OCI-LY7 (cell line): ENCODE data around the gene MSH3. TPM values are rescaled to one million over a fixed set of nuclear protein-coding genes. Genes with fewer than 3 reads are reported as not detected.

Experiments
- BruUV-seq: library from RNA; stranded (reverse); fragments of 400-500 nt; replicated peaks from 2 replicates; lab custom pipeline; 2021; lab: Mats Ljungman, UMichigan
- CTCF ChIA-PET: fragments of 300-600 bp; sonication (Branson Sonifier 250); formaldehyde crosslinking; loops from one replicate; lab custom pipeline; 2022; ENCODE audit warnings: antibody characterized with exemption; ENCODE audit not compliant: unreplicated experiment; lab: Charles Lee
- POLR2A ChIA-PET: fragments of 300-600 bp; sonication (Branson Sonifier 250); formaldehyde crosslinking; loops from one replicate; lab custom pipeline; 2022; ENCODE audit warnings: antibody characterized with exemption; lab: Charles Lee
- DNase-seq: peaks from one replicate; pipeline ENCODE4 v3.0.0-alpha.2; 2015; ENCODE audit warnings: low spot score
- H2AFZ ChIP-seq: fragments of 200-600 bp; sonication (generic), shearing (Covaris generic); 2 replicates; pipeline ENCODE4 v1.6.1; 2014; ENCODE audit warnings: mild to moderate bottlenecking, antibody characterized with exemption, low read length, moderate library complexity
- H3K27ac ChIP-seq: fragments of 200-600 bp; sonication (generic); 2 replicates; pipeline ENCODE4 v1.5.1; 2014; ENCODE audit warnings: mixed run types, low read depth, mild to moderate bottlenecking, moderate library complexity, low read length, inconsistent platforms; ENCODE audit not compliant: poor library complexity, severe bottlenecking
- H3K36me3 ChIP-seq: fragments of 200-600 bp; sonication (generic); 2 replicates; pipeline ENCODE4 v1.6.1; 2014; ENCODE audit warnings: mild to moderate bottlenecking, antibody characterized with exemption, low read length, moderate library complexity, mixed read lengths; ENCODE audit not compliant: insufficient read depth
- H3K4me1 ChIP-seq: fragments of 200-600 bp; sonication (generic); 2 replicates; pipeline ENCODE4 v1.5.1; 2014; ENCODE audit warnings: mild to moderate bottlenecking, low read length; ENCODE audit not compliant: insufficient read depth, poor library complexity, severe bottlenecking
- H3K4me2 ChIP-seq: fragments of 200-600 bp; sonication (generic); 2 replicates; pipeline ENCODE4 v1.6.1; 2014; ENCODE audit warnings: mild to moderate bottlenecking, low read length
- H3K4me3 ChIP-seq: fragments of 200-600 bp; sonication (generic); 2 replicates; pipeline ENCODE4 v1.5.1; 2014; ENCODE audit warnings: mild to moderate bottlenecking, low read depth, low read length; ENCODE audit not compliant: poor library complexity, severe bottlenecking
- H3K79me2 ChIP-seq: fragments of 200-600 bp; sonication (generic); 2 replicates; pipeline ENCODE4 v1.6.1; 2016; ENCODE audit warnings: low read depth, mild to moderate bottlenecking, low read length, moderate library complexity, mixed read lengths; ENCODE audit not compliant: insufficient read depth
- H3K9me2 ChIP-seq: fragments of 200-600 bp; sonication (generic); 2 replicates; pipeline ENCODE4 v1.6.1; 2016; ENCODE audit warnings: mild to moderate bottlenecking, low read length, mixed read lengths; ENCODE audit not compliant: insufficient read depth
- H3K9me3 ChIP-seq: fragments of 200-600 bp; sonication (generic); 2 replicates; pipeline ENCODE4 v1.6.1; 2014; ENCODE audit warnings: mild to moderate bottlenecking, mixed run types, low read length, mixed read lengths
- H4K20me1 ChIP-seq: fragments of 200-600 bp; sonication (generic); 2 replicates; pipeline ENCODE4 v1.6.1; 2014; ENCODE audit warnings: mild to moderate bottlenecking, antibody characterized with exemption, low read length, moderate library complexity, mixed read lengths; ENCODE audit not compliant: insufficient read depth
- CTCF ChIP-seq: fragments of 200-600 bp; sonication (generic); conservative IDR thresholded peaks from 2 replicates; pipeline ENCODE4 v1.5.1; 2014; ENCODE audit warnings: mild to moderate bottlenecking, antibody characterized with exemption, low read length, moderate library complexity, mixed read lengths
- EZH2phosphoT487 ChIP-seq: fragments of 200-600 bp; sonication (generic); IDR thresholded peaks from 2 replicates; pipeline ENCODE4 v1.6.1; 2018; ENCODE audit warnings: low read depth, borderline replicate concordance, mild to moderate bottlenecking, mixed run types, antibody characterized with exemption, low read length, moderate library complexity, mixed read lengths
- intact Hi-C: fragments of 100-400 bp; cut with micrococcal nuclease; formaldehyde crosslinking; loops from one replicate; pipeline ENCODE4 v1.10.0; 2022; ENCODE audit not compliant: unreplicated experiment
- total RNA-seq, 2 experiments: library from RNA; depleted of rRNA in 1 of 2; stranded (reverse); fragments of >200 nt in 1 of 2; shearing (Covaris generic) in 1 of 2; gene quantifications; 2 replicates each; pipeline ENCODE4 v1.2.3, GENCODE V29; 2014 to 2022

The MSH3 gene
- total RNA-seq, 2 experiments from 2014 or later = 15.4 to 28.3 TPM

GRCh38 chr5:80715887-80716286 is 61.4 kb downstream of the MSH3 start:
- Histone ChIP-seq H3K9me2 (no peaks in the 10 kb centered on the region), H3K4me3 (no peak overlapping the region), H3K4me2 (no peak overlapping the region), H3K4me1 (no peaks in the 10 kb centered on the region), H3K36me3 (peaks cover 75% of the 10 kb centered on the region), H3K9me3 (no peaks in the 10 kb centered on the region), H2AFZ (no peak overlapping the region), H3K79me2 (no peaks in the 10 kb centered on the region), H4K20me1 (no peaks in the 10 kb centered on the region), H3K27ac (no peak overlapping the region)
- DNase-seq = no peak
- ChIA-PET CTCF (no interaction called here), POLR2A (interaction anchor here (0.6 to 1.5 kb wide), 4 partner anchors 13 to 518 kb away, joined by 4 read pairs; no protein-coding TSS in a partner anchor)
- no peak for TF ChIP-seq CTCF
- TF ChIP-seq EZH2phosphoT487 = no peak
- intact Hi-C loops = no loop called here
- BruUV-seq = no TSS peak

DNA sequence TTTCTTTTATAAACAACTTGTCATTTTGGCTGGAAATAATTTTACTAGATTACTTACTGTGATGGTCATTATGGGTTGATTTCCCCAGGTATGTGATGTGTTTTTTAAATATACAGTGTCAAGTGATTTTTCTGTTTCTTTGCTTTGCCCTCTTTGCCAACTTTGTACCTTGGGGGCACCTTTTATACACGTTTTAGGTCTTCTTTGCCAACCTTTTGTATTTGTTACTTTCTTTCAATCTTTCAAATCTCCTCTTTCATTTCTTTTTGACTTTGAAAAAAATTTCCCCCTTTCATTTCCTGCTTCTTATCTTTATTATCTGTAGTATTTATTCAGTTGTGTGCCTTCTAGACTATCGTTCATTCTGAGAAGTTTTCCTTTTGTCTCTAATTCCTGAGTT is 65.7 kb downstream of the MSH3 start:
- H3K4me3 ChIP-seq = no peak overlapping the region
- no peak overlapping the region for H3K4me2 ChIP-seq
- H3K36me3 ChIP-seq = peaks cover 59% of the 10 kb centered on the region
- H4K20me1 ChIP-seq = no peaks in the 10 kb centered on the region
- H3K9me2 ChIP-seq = no peaks in the 10 kb centered on the region
- H2AFZ ChIP-seq = no peak overlapping the region
- POLR2A ChIA-PET = no interaction called here
- no peaks in the 10 kb centered on the region for H3K4me1 ChIP-seq
- TF ChIP-seq EZH2phosphoT487 (no peak), CTCF (no peak)
- CTCF ChIA-PET = no interaction called here
- BruUV-seq = no TSS peak
- H3K9me3 ChIP-seq = no peaks in the 10 kb centered on the region
- no peak for DNase-seq
- H3K27ac ChIP-seq = no peak overlapping the region
- intact Hi-C loops = no loop called here
- no peaks in the 10 kb centered on the region for H3K79me2 ChIP-seq

DNA sequence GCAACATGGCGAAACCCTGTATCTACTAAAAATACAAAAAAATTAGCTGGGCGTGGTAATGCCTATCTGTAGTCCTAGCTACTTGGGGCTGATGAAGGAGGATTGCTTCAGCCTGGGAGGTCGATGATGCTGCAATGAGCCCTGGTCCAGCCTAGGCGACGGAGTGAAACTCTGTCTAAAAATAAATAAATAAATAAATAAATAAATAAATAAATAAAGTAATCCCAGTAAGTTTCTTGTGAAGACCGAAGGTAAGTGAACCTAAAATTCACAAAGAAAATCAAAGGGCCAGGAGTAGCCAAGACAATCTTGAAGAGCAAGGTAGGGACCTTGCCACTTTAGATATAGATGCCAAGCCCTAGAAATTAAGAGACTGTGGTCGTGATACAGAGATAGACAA is 68.5 kb downstream of the MSH3 start:
- CTCF ChIA-PET = no interaction called here
- no peak for DNase-seq
- TF ChIP-seq EZH2phosphoT487 (no peak), CTCF (no peak)
- POLR2A ChIA-PET = no interaction called here
- Histone ChIP-seq H4K20me1 (no peaks in the 10 kb centered on the region), H3K4me1 (no peaks in the 10 kb centered on the region), H3K36me3 (peaks cover 71% of the 10 kb centered on the region), H2AFZ (no peak overlapping the region), H3K79me2 (no peaks in the 10 kb centered on the region), H3K4me2 (no peak overlapping the region), H3K27ac (no peak overlapping the region), H3K9me2 (no peaks in the 10 kb centered on the region), H3K4me3 (no peak overlapping the region), H3K9me3 (no peaks in the 10 kb centered on the region)
- intact Hi-C loops = no loop called here
- no TSS peak for BruUV-seq
